Neuronal stem cell (in vitro differentiated cells): ENCODE results near the gene RAP1GAP.

ENCODE experiments used
- DNase-seq: peaks from one replicate; pipeline ENCODE4 v3.0.0-alpha.2; 2013; ENCODE audit warnings: low spot score
- H2AFZ ChIP-seq: one replicate; pipeline ENCODE4 v1.6.1; 2013; ENCODE audit warnings: mild to moderate bottlenecking, low read length, inconsistent platforms
- H2AK5ac ChIP-seq: 2 replicates; pipeline ENCODE4 v1.6.1; 2013; ENCODE audit warnings: low read depth, mild to moderate bottlenecking, inconsistent platforms, low read length, moderate library complexity, mixed read lengths
- H2BK120ac ChIP-seq: 2 replicates; pipeline ENCODE4 v1.6.1; 2013; ENCODE audit warnings: low read depth, mild to moderate bottlenecking, inconsistent platforms, low read length, moderate library complexity, mixed read lengths
- H2BK12ac ChIP-seq: one replicate; pipeline ENCODE4 v1.6.1; 2013; ENCODE audit warnings: low read length, inconsistent platforms
- H2BK15ac ChIP-seq: 2 replicates; pipeline ENCODE4 v1.6.1; 2013; ENCODE audit warnings: mild to moderate bottlenecking, low read length, inconsistent platforms, mixed read lengths
- H2BK5ac ChIP-seq: one replicate; pipeline ENCODE4 v1.6.1; 2013; ENCODE audit warnings: inconsistent platforms, mild to moderate bottlenecking, low read length, moderate library complexity
- H3K14ac ChIP-seq: one replicate; pipeline ENCODE4 v1.6.1; 2013; ENCODE audit warnings: low read length, inconsistent platforms
- H3K18ac ChIP-seq: 2 replicates; pipeline ENCODE4 v1.6.1; 2013; ENCODE audit warnings: low read length, inconsistent platforms
- H3K23ac ChIP-seq: 2 replicates; pipeline ENCODE4 v1.6.1; 2013; ENCODE audit warnings: low read depth, mild to moderate bottlenecking, mixed read lengths, low read length, inconsistent platforms; ENCODE audit not compliant: poor library complexity
- H3K27ac ChIP-seq: replicated peaks from 3 replicates; pipeline ENCODE4 v1.5.1; 2013; ENCODE audit warnings: low read length, inconsistent platforms
- H3K27me3 ChIP-seq, 3 experiments: 2 replicates each; pipeline ENCODE4 v1.6.1; 2013; ENCODE audit warnings: low read length in 3 of 3, mild to moderate bottlenecking in 2 of 3, inconsistent platforms in 1 of 3, low read depth in 1 of 3, mixed read lengths in 1 of 3, moderate library complexity in 1 of 3; ENCODE audit not compliant: control insufficient read depth in 3 of 3, insufficient read depth in 3 of 3
- H3K36me3 ChIP-seq, 2 donors: replicated peaks in 1 of 2; 2 replicates each; pipeline ENCODE4 v1.6.1; 2013; ENCODE audit warnings: low read length in 2 of 2; ENCODE audit not compliant: control insufficient read depth in 2 of 2, insufficient read depth in 2 of 2
- H3K4ac ChIP-seq: 2 replicates; pipeline ENCODE4 v1.6.1; 2013; ENCODE audit warnings: inconsistent platforms, mild to moderate bottlenecking, low read length, moderate library complexity
- H3K4me1 ChIP-seq, 2 donors: 1 replicate in 1 of 2; 2 replicates in 1 of 2; pipeline ENCODE4 v1.6.1; 2013; ENCODE audit warnings: low read length in 2 of 2, low read depth in 1 of 2; ENCODE audit not compliant: control insufficient read depth in 2 of 2, insufficient read depth in 1 of 2
- H3K4me2 ChIP-seq: one replicate; pipeline ENCODE4 v1.6.1; 2013; ENCODE audit warnings: mild to moderate bottlenecking, low read length, inconsistent platforms; ENCODE audit not compliant: insufficient read depth, poor library complexity, severe bottlenecking
- H3K4me3 ChIP-seq, 2 donors: 2 replicates each; pipeline ENCODE4 v1.5.1; 2013; ENCODE audit warnings: low read length in 2 of 2, mild to moderate bottlenecking in 2 of 2, inconsistent platforms in 1 of 2, moderate library complexity in 1 of 2
- H3K79me1 ChIP-seq: one replicate; pipeline ENCODE4 v1.6.1; 2013; ENCODE audit warnings: low read depth, mild to moderate bottlenecking, inconsistent platforms, low read length, moderate library complexity
- H3K9ac ChIP-seq: one replicate; pipeline ENCODE4 v1.6.1; 2013; ENCODE audit warnings: mild to moderate bottlenecking, low read depth, low read length, inconsistent platforms; ENCODE audit not compliant: poor library complexity
- H3K9me3 ChIP-seq, 2 donors: replicated peaks in 1 of 2; 2 replicates each; pipeline versions ENCODE3 to v1.6.1; 2013; ENCODE audit warnings: low read length in 2 of 2, mild to moderate bottlenecking in 2 of 2, inconsistent platforms in 1 of 2, low read depth in 1 of 2, mixed read lengths in 1 of 2, moderate library complexity in 1 of 2; ENCODE audit not compliant: control insufficient read depth in 2 of 2, insufficient read depth in 1 of 2
- H4K8ac ChIP-seq: one replicate; pipeline ENCODE4 v1.6.1; 2013; ENCODE audit warnings: low read depth, mild to moderate bottlenecking, inconsistent platforms, low read length, moderate library complexity
- H4K91ac ChIP-seq: one replicate; pipeline ENCODE4 v1.6.1; 2013; ENCODE audit warnings: low read length, low read depth, mild to moderate bottlenecking, inconsistent platforms; ENCODE audit not compliant: poor library complexity
- WGBS, 2 donors: extraction: QIAGEN DNeasy Blood & Tissue Kit; methylation state at CpG; one replicate each; pipeline ENCODE4 v1.1.7; 2013; ENCODE audit warnings: missing lambda C conversion rate in 2 of 2, mixed read lengths in 1 of 2; ENCODE audit not compliant: insufficient read length in 2 of 2, insufficient replicate concordance in 1 of 2; ENCODE audit errors: extremely low coverage in 2 of 2; 5-methylcytosine and 5-hydroxymethylcytosine counted together

RAP1GAP gene

GRCh38 chr1:21607549-21608529 is 61.3 kb downstream of the RAP1GAP start:
- peak overlapping the region; percentile 98 for H2AK5ac ChIP-seq
- WGBS, 2 donors: no CpG with 5 or more reads among the region's 37 CpGs
- H2BK5ac ChIP-seq: peak overlapping the region; percentile 62
- peak; percentile 95 for DNase-seq
- H2BK15ac ChIP-seq: peak overlapping the region; percentile 71
- peak overlapping the region; percentile 71 for H3K4ac ChIP-seq
- peak overlapping the region; percentile 2 for H4K8ac ChIP-seq
- H2AFZ ChIP-seq: peak overlapping the region; percentile 72
- H3K18ac ChIP-seq: peak overlapping the region; percentile 89
- H4K91ac ChIP-seq: no peak overlapping the region
- no peak overlapping the region for H3K27ac ChIP-seq
- H3K23ac ChIP-seq: peak overlapping the region; percentile 77
- no peaks in the 10 kb centered on the region for H3K36me3 ChIP-seq
- no peak overlapping the region for H2BK12ac ChIP-seq
- H3K27me3 ChIP-seq: peaks cover 0 to 4% (median 2%) of the 10 kb centered on the region in 3 experiments
- H2BK120ac ChIP-seq: no peak overlapping the region
- H3K9me3 ChIP-seq: no peaks in the 10 kb centered on the region
- peak overlapping the region; percentile 33 for H3K4me2 ChIP-seq
- no peak overlapping the region for H3K14ac ChIP-seq
- no peak overlapping the region for H3K4me3 ChIP-seq
- peaks cover 2% of the 10 kb centered on the region for H3K79me1 ChIP-seq
- peaks cover 3 to 12% of the 10 kb centered on the region in 2 donors for H3K4me1 ChIP-seq
- peak overlapping the region; percentile 18 for H3K9ac ChIP-seq

DNA sequence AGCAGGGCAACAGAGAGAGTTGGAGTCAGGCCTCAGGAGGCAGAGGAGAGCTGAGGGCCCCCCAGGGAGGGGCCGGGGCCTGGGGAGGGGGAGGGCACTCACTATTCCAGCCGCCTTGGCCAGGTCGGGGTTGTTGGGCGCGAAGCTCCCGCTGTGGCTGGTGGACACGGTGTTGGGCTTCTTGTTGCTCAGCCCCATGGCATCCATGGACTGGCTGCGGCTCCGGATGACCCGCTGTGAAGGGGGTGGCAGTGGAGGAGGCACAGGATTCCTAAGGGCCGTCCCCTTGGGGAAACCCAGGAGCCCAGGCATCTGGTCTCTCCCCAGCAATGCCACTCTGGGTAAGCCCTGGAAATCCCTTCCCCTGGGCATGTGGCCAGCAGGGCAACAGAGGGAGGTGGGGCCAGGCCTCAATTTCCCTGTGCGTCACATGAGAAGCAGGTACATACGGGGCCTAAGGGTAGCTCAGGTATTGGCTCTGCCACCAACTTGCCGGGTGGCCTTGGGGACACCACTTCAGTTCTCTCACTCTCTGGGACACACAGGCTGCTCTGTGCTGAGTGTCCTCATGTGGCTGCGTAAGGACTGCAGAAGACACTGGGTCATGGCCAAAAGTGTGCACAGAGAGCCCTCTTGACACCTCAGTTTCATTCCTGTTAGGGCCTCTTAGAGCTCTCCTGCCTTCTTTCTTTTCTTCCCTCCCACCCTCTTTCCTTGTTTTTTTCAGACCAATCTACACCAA is 63.0 kb downstream of the RAP1GAP start:
- Histone ChIP-seq H3K27ac (no peak overlapping the region), H3K18ac (peak overlapping the region; percentile 11), H3K4ac (no peak overlapping the region), H2BK120ac (no peak overlapping the region), H2BK12ac (no peak overlapping the region), H2AK5ac (peak overlapping the region; percentile 97), H3K9me3 (no peaks in the 10 kb centered on the region), H3K9ac (no peak overlapping the region), H3K14ac (peak overlapping the region; percentile 71), H2AFZ (no peak overlapping the region), H3K23ac (peak overlapping the region; percentile 97), H3K27me3 (peaks cover 0 to 7% (median 2%) of the 10 kb centered on the region in 3 experiments), H3K4me3 (no peak overlapping the region), H4K8ac (no peak overlapping the region), H4K91ac (no peak overlapping the region), H3K4me1 (peaks cover 3 to 12% of the 10 kb centered on the region in 2 donors), H3K4me2 (no peak overlapping the region), H3K79me1 (peaks cover under 1% of the 10 kb centered on the region), H2BK15ac (peak overlapping the region; percentile 89), H2BK5ac (no peak overlapping the region), H3K36me3 (no peaks in the 10 kb centered on the region)
- no peak for DNase-seq
- WGBS, 2 donors: no CpG with 5 or more reads among the region's 15 CpGs

- H2BK120ac ChIP-seq: no peak overlapping the region
- H2BK15ac ChIP-seq: peak overlapping the region; percentile 89
- H3K36me3 ChIP-seq: no peaks in the 10 kb centered on the region
- no peak overlapping the region for H3K4me3 ChIP-seq
- no peak overlapping the region for H4K91ac ChIP-seq
- H3K14ac ChIP-seq: peak overlapping the region; percentile 87
- H2BK5ac ChIP-seq: no peak overlapping the region
- H2AFZ ChIP-seq: no peak overlapping the region
- H3K9me3 ChIP-seq: no peaks in the 10 kb centered on the region
- H3K79me1 ChIP-seq: no peaks in the 10 kb centered on the region
- H3K18ac ChIP-seq: peak overlapping the region; percentile 64
- no CpG with 5 or more reads among the region's 7 CpGs for WGBS, 2 donors
- no peak for DNase-seq
- H3K9ac ChIP-seq: peak overlapping the region; percentile 17
- no peak overlapping the region for H3K4me2 ChIP-seq
- H2AK5ac ChIP-seq: peak overlapping the region; percentile 97
- H3K23ac ChIP-seq: peak overlapping the region; percentile 97
- no peak overlapping the region for H2BK12ac ChIP-seq
- peak overlapping the region; percentile 4 for H3K4ac ChIP-seq
- peaks cover 3 to 12% of the 10 kb centered on the region in 2 donors for H3K4me1 ChIP-seq
- H4K8ac ChIP-seq: no peak overlapping the region
- no peak overlapping the region for H3K27ac ChIP-seq
- H3K27me3 ChIP-seq: peaks cover 0 to 10% (median 2%) of the 10 kb centered on the region in 3 experiments
Measured at GRCh38 chr1:21605012-21605715, 64.0 kb downstream of the RAP1GAP start.
